BJ (cell line): ENCODE data around the gene MDGA2. TPM values are rescaled to one million over a fixed set of nuclear protein-coding genes. Genes with fewer than 3 reads are reported as not detected.

Source experiments
- CTCF ChIA-PET: fragments of 350-600 bp; formaldehyde crosslinking; extraction: SDS; loops from one replicate; lab custom pipeline; 2021; ENCODE audit warnings: antibody characterized with exemption, inconsistent platforms; lab: Yijun Ruan, JAX
- POLR2A ChIA-PET: fragments of 300-600 bp; sonication (Branson Sonifier 250); formaldehyde crosslinking; extraction: SDS; loops from one replicate; lab custom pipeline; 2021; ENCODE audit warnings: antibody characterized with exemption; lab: Charles Lee
- DNase-seq: peaks from one replicate; pipeline ENCODE4 v3.0.0-alpha.2; 2011; ENCODE audit warnings: low read depth
- H3K27me3 ChIP-seq: 2 replicates; pipeline ENCODE4 v1.6.0; 2011; ENCODE audit warnings: low read length; ENCODE audit not compliant: control insufficient read depth, insufficient read depth
- H3K36me3 ChIP-seq: 2 replicates; pipeline ENCODE4 v1.5.1; 2011; ENCODE audit warnings: low read length; ENCODE audit not compliant: control insufficient read depth, insufficient read depth
- H3K4me3 ChIP-seq: 2 replicates; pipeline ENCODE4 v1.5.1; 2011; ENCODE audit warnings: low read depth, mild to moderate bottlenecking, control low read depth, low read length
- CTCF ChIP-seq: IDR thresholded peaks from 2 replicates; pipeline ENCODE4 v1.5.1; 2011; ENCODE audit warnings: low read depth, mild to moderate bottlenecking, control low read depth, inconsistent platforms, low read length, moderate library complexity; ENCODE audit not compliant: insufficient read depth
- polyA plus RNA-seq: library from polyadenylated mRNA; depleted of rRNA; stranded (reverse); fragments of >200 nt; gene quantifications from 2 replicates; pipeline ENCODE4 v1.2.3, GENCODE V29; 2011

Gene MDGA2
- polyA plus RNA-seq, 1 experiment = not detected

- DNase-seq = no peak
- POLR2A ChIA-PET = no interaction called here
- Histone ChIP-seq H3K27me3 (peaks cover 2% of the 10 kb centered on the region; the same call in 1 of the 2 replicates), H3K4me3 (no peak overlapping the region), H3K36me3 (no peaks in the 10 kb centered on the region)
- no peak for TF ChIP-seq CTCF
- CTCF ChIA-PET = no interaction called here
Measured at GRCh38 chr14:47674543-47675465, 601 bp downstream of the MDGA2 start.

- ChIA-PET CTCF (no interaction called here), POLR2A (no interaction called here)
- Histone ChIP-seq H3K4me3 (no peak overlapping the region), H3K27me3 (peaks cover 2% of the 10 kb centered on the region; the same call in 1 of the 2 replicates), H3K36me3 (no peaks in the 10 kb centered on the region)
- no peak for TF ChIP-seq CTCF
- no peak for DNase-seq
Measured at GRCh38 chr14:47674148-47674542, 1.3 kb downstream of the MDGA2 start.

GRCh38 chr14:47665337-47666134 is 9.9 kb downstream of the MDGA2 start:
- ChIA-PET POLR2A (no interaction called here), CTCF (no interaction called here)
- no peak overlapping the region for H3K4me3 ChIP-seq
- H3K36me3 ChIP-seq = no peaks in the 10 kb centered on the region
- no peak for TF ChIP-seq CTCF
- DNase-seq = no peak
- H3K27me3 ChIP-seq = no peaks in the 10 kb centered on the region

GRCh38 chr14:47662466-47662865 is 12.9 kb downstream of the MDGA2 start:
- ChIA-PET CTCF (interaction anchor here (0.5 kb wide), 1 partner anchor 1598 kb away, joined by 4 read pairs; no protein-coding TSS in a partner anchor), POLR2A (no interaction called here)
- H3K4me3 ChIP-seq = no peak overlapping the region
- no peaks in the 10 kb centered on the region for H3K27me3 ChIP-seq
- H3K36me3 ChIP-seq = no peaks in the 10 kb centered on the region
- no peak for TF ChIP-seq CTCF
- DNase-seq = no peak

GRCh38 chr14:47660158-47660557 is 15.2 kb downstream of the MDGA2 start:
- Histone ChIP-seq H3K27me3 (no peaks in the 10 kb centered on the region), H3K4me3 (no peak overlapping the region), H3K36me3 (no peaks in the 10 kb centered on the region)
- POLR2A ChIA-PET = no interaction called here
- CTCF ChIA-PET = no interaction called here
- DNase-seq = no peak
- no peak for TF ChIP-seq CTCF
